HL-60 (cell line): Measurements from ENCODE around the gene DCAF17.

Source experiments
- DNase-seq, 2 experiments: peaks; one replicate each; pipeline ENCODE4 v3.0.0-alpha.2; 2010 to 2020; ENCODE audit warnings: low read depth in 1 of 2, low spot score in 1 of 2
- H3K27ac ChIP-seq: fragments of 250-450 bp; sonication (Bioruptor Pico); replicated peaks from 2 replicates; pipeline ENCODE4 v1.5.1; 2020; ENCODE audit warnings: mild to moderate bottlenecking, moderate library complexity
- H3K27me3 ChIP-seq: fragments of 250-450 bp; sonication (Bioruptor Pico); 2 replicates; pipeline ENCODE4 v1.5.1; 2021; ENCODE audit warnings: mild to moderate bottlenecking, moderate library complexity; ENCODE audit not compliant: insufficient read depth, poor library complexity, severe bottlenecking
- H3K4me3 ChIP-seq: replicated peaks from 2 replicates; pipeline ENCODE4 v1.5.1; 2011; ENCODE audit warnings: mild to moderate bottlenecking, control low read depth, low read length; ENCODE audit not compliant: insufficient read depth
- GABPA ChIP-seq: IDR thresholded peaks from 2 replicates; pipeline ENCODE4 v1.6.1; 2012; ENCODE audit warnings: low read depth
- POLR2AphosphoS5 ChIP-seq: IDR thresholded peaks from 2 replicates; pipeline ENCODE4 v1.6.1; 2012; ENCODE audit warnings: low read depth
- SPI1 ChIP-seq: IDR thresholded peaks from 2 replicates; pipeline ENCODE4 v1.6.1; 2012; ENCODE audit warnings: low read depth, mild to moderate bottlenecking, borderline replicate concordance
- TF ChIP-seq, protein P1 (sequence below): IDR thresholded peaks from one replicate; pipeline ENCODE4 v1.5.1; 2011; ENCODE audit warnings: low read length, control low read depth, inconsistent platforms; ENCODE audit not compliant: insufficient read depth
- TF ChIP-seq, protein P2 (sequence below): IDR thresholded peaks from 2 replicates; pipeline ENCODE4 v1.6.1; 2012; ENCODE audit warnings: low read depth; ENCODE audit not compliant: insufficient replicate concordance

The DCAF17 gene

GRCh38 chr2:171404261-171404660 is 29.8 kb upstream of the DCAF17 start:
- Histone ChIP-seq H3K27ac (no peak overlapping the region), H3K27me3 (no peaks in the 10 kb centered on the region), H3K4me3 (no peak overlapping the region)
- no peak for DNase-seq
- TF ChIP-seq POLR2AphosphoS5 = no peak
- TF ChIP-seq SPI1 = no peak
- TF ChIP-seq, protein P1, sequence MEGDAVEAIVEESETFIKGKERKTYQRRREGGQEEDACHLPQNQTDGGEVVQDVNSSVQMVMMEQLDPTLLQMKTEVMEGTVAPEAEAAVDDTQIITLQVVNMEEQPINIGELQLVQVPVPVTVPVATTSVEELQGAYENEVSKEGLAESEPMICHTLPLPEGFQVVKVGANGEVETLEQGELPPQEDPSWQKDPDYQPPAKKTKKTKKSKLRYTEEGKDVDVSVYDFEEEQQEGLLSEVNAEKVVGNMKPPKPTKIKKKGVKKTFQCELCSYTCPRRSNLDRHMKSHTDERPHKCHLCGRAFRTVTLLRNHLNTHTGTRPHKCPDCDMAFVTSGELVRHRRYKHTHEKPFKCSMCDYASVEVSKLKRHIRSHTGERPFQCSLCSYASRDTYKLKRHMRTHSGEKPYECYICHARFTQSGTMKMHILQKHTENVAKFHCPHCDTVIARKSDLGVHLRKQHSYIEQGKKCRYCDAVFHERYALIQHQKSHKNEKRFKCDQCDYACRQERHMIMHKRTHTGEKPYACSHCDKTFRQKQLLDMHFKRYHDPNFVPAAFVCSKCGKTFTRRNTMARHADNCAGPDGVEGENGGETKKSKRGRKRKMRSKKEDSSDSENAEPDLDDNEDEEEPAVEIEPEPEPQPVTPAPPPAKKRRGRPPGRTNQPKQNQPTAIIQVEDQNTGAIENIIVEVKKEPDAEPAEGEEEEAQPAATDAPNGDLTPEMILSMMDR = no peak
- no peak for TF ChIP-seq GABPA
- TF ChIP-seq, protein P2, sequence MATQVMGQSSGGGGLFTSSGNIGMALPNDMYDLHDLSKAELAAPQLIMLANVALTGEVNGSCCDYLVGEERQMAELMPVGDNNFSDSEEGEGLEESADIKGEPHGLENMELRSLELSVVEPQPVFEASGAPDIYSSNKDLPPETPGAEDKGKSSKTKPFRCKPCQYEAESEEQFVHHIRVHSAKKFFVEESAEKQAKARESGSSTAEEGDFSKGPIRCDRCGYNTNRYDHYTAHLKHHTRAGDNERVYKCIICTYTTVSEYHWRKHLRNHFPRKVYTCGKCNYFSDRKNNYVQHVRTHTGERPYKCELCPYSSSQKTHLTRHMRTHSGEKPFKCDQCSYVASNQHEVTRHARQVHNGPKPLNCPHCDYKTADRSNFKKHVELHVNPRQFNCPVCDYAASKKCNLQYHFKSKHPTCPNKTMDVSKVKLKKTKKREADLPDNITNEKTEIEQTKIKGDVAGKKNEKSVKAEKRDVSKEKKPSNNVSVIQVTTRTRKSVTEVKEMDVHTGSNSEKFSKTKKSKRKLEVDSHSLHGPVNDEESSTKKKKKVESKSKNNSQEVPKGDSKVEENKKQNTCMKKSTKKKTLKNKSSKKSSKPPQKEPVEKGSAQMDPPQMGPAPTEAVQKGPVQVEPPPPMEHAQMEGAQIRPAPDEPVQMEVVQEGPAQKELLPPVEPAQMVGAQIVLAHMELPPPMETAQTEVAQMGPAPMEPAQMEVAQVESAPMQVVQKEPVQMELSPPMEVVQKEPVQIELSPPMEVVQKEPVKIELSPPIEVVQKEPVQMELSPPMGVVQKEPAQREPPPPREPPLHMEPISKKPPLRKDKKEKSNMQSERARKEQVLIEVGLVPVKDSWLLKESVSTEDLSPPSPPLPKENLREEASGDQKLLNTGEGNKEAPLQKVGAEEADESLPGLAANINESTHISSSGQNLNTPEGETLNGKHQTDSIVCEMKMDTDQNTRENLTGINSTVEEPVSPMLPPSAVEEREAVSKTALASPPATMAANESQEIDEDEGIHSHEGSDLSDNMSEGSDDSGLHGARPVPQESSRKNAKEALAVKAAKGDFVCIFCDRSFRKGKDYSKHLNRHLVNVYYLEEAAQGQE = no peak

DNA sequence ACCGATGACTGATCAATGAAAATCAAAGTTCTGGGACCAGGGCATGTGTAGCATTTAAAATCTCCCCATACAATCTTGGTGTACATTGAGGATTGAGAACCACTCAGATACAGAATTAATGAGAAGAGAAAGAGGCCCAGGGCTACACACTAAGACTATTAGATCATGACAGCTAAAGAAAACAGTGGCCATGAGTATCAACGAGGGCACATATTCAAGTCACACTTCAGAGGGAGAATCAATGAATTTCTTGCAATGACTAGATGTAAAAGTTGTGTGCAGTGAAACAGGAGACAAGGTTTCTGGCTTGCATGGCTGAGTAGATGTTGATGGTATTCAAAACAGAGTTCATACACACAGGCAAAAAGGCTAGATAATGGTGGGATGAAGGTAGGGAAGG is 29.3 kb upstream of the DCAF17 start:
- H3K27me3 ChIP-seq = no peaks in the 10 kb centered on the region
- DNase-seq = no peak
- no peak for TF ChIP-seq GABPA
- no peak for TF ChIP-seq POLR2AphosphoS5
- TF ChIP-seq, protein P1 = no peak
- TF ChIP-seq, protein P2 = no peak
- no peak overlapping the region for H3K27ac ChIP-seq
- no peak overlapping the region for H3K4me3 ChIP-seq

DNA sequence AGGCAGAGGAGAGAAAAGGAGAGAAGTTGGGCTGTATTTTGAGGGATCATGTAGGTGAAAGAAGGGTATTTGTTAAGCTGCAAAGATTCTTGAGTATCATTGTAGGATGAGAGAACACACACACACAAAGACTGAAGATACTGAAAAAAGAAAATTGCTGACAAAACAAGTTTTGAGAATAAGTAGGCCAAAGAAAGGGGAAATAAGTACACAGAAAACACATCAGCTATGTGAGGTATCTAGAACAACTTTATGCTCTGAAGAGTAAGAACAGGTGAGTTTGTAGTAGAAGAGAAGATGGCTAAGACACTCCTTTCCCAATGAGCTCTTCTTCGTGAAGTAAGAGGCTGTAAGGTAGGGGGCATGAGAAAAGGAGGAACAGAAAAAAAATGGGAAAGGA is 28.5 kb upstream of the DCAF17 start:
- H3K27me3 ChIP-seq = no peaks in the 10 kb centered on the region
- TF ChIP-seq, protein P2 = no peak
- TF ChIP-seq SPI1 (no peak), POLR2AphosphoS5 (no peak), GABPA (no peak)
- TF ChIP-seq, protein P1 = no peak

More for the DNA sequence above, 28.5 kb upstream of the DCAF17 start:
- no peak for DNase-seq
- Histone ChIP-seq H3K4me3 (no peak overlapping the region), H3K27ac (no peak overlapping the region)
